Activated CD4-positive, alpha-beta T cell treated with anti-CD3 and anti-CD28 coated beads, Interleukin-2, Interleukin-4, amounts not matched to agents 100 ng/mL and 50 ng/mL, durations not matched to agents 16 hours and 8 hours (primary cell): ENCODE results near the gene MLLT10.

Source experiments
- DNase-seq: peaks from one replicate; pipeline ENCODE4 v3.0.0-alpha.2; 2020; ENCODE audit warnings: low spot score

Gene MLLT10

DNA sequence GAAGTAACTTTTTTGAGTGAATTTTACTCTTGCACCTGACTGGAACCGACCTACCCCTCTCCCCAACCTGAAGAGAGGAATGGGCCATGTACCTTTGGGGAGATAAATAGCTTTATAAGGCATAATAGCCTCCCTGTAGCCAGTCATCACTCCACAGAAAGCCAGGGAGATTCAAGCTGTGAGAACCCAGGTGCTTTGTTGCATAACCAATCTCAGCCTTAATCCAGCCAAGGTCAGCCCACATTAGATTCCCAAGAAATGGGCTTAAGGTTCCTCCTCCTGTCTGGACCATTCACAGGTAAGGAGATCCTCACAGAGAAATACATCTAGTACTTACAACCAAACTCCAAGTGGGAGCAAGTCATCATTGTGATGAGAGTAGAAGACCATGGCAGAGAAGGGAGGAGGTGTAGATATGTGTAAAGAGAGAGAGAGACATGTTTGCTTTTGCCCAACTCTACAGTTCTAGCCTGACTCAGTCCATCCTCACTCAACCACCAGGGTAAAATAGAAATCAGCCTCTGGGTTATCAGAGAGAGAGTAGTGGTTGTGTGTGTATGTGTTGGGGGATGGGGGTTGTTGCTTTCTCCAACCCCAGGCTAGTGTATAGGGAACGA is 32.2 kb upstream of the MLLT10 start:
- DNase-seq: no peak

DNA sequence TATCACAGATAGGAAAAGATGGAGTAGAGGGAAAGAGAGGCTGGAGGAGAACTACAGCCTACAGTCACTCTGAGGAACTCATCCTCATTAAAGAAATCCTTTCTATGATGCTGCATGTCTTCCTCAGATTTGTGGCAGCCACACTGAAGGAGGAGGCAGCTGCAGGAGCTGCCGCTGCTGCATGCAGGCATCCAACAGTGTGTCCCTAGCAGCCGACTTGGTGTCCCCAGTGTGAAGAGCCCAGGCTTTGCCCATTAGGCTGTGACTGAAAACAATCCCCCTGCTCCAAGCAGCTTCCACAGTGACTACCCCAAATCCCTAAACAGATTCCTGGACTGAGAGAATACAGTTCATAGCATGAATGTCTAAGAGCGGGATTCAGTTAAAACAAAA is 31.7 kb upstream of the MLLT10 start:
- DNase-seq: no peak

DNA sequence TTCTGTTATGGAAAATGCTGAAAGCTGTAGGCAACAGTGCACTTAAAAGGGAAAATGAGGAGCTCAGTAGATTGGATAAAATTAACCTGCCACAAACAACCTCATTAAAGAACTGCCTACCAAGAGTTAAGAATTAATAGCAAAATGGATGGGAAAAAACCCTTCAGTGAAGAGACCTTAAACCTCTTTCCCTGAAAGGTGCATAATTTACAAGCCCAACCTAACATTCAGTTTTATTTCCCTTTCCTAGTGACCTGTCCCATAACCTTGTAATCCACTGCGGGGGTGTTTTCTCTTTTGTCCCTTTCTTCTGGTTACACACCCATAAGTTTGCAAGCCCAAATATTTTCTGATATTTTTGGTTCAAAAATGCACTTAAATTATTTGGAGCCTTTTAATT is 30.5 kb upstream of the MLLT10 start:
- no peak for DNase-seq

DNA sequence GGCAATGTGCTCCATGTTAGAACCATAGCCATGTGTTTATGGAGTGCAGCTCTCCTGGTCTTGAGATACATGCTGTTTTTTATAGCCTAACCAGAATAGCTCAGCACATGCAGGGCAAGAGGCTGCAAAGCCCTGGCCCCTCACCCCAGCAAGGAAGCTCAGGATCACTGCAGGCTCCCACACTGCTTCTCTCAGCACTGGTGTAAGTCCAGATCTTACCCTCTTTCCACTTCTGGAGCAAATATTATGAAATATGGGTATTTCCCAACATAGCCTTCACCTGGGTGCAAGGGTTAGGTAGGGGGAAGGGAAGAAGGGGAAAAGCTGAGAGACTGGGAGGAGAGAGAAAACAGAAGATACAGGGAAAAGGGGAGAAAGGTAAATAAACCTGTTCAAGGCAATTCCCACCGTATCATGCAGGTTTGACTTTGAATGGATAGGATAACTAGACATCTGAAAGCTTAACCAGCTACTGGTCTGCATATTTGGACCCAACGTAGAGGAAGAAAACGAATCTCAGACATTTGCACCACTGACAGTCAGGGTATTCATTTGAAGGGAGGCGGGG is 28.2 kb upstream of the MLLT10 start:
- no peak for DNase-seq

DNA sequence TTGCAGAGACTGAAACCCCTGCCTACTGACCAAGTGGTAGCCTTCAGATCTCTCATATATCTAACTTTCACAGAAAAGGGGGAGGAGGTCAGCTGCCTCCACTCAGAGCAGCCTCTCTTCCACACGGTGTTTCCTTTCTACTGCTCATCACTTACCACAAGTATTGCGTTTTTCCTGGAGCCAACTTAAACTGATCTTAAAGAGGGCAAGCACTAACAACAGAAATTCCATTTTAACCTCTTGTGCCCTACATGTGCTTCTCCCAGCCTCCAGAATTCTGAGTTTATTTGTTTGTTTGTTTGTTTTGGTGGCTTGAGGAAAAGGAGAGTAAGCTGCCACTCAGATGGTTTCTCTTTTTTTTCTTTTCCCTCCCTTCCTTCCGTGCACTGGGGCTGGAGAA is 27.7 kb upstream of the MLLT10 start:
- no peak for DNase-seq

DNA sequence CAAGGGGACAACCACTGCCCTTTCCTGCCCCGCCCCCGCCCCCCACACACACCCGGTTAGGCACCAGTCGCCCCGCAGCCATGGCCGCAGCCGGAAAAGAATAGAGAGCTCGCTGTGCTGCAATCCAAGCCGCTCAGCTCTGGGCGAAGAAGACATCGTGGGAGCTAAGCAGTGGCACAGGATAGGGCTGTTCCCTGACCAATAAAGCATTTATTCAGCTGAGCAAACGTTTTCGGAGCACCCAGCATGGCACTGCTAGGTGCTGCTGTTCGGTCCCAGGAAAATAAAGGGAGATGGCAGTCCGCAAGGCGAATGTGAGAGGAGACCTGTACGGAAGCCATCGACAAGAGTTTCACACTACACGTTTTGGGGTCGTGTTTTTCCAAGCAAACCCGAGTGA is 26.9 kb upstream of the MLLT10 start:
- DNase-seq: no peak

DNA sequence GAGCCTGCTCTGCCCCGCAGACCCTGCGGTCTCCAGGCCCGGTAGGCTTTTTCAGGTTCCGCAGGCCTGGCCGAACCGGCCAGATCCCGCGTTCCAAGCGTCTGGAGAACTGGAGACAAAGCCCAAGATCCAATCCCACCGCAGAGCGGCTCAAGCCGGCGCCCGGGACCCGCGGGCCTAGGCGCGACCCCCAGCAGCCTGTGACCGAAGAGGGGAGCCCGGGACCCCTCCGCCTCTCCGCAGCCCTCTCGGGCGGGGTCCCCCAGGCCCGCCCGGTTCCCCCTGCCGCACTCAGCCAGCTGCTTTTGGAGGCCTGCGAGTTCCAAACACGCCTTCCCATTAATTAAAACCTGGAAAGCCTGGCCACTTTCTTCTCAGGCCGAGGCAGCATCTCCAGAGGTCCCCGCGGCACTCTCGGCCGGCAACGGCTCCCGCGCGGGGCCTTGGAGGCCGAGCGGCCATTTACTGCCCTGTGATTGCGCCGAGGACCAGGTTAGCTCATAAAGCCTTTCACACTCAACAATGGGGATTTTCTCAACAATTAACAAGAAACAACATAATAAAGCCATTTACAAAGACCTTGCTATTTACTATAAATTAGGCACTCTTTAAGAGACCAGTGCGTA is 25.2 kb upstream of the MLLT10 start:
- DNase-seq: no peak

DNA sequence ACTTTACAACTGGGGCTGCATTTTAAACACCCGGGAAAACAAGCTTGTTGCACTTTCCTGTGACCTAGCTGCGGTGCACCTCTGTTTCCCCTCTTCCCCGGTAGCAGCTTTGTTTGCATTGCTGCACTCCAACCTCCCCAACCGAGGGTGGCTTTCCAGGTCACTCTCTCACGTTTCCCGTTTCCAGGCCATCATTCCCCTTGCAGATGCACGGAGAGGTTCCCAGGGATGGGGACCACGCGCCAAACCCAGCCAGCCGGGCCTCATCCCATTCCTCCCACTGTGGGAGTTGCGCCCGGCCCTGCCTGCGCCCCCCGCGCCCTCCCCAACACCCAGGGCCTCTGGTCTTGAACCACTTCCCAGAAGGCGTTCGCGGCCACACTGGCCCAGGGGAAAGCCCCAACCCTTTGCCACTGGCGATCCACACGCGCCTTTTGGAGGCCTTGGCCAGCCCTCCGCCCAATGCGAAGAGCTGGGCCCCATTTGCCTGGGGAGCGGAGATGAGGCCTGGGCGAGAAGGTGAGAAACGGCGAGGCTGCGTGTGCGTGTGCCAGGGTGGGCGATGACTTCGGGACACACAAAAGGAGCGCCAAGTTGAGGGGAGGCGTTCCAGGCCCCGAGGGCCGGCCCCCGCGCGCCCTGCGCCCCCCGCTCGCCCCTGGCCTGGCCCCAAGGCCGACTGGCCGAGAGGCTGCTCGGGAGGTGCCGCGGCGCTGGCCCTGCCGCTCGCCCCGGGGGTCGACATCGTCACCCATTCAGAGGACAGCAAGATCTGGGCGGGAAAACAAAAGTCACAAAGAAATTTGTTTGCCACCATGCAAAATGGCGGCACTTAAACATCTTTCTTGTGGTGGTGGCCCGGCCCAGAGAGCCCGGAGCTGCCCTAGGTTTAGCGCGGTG is 24.4 kb upstream of the MLLT10 start:
- no peak for DNase-seq

DNA sequence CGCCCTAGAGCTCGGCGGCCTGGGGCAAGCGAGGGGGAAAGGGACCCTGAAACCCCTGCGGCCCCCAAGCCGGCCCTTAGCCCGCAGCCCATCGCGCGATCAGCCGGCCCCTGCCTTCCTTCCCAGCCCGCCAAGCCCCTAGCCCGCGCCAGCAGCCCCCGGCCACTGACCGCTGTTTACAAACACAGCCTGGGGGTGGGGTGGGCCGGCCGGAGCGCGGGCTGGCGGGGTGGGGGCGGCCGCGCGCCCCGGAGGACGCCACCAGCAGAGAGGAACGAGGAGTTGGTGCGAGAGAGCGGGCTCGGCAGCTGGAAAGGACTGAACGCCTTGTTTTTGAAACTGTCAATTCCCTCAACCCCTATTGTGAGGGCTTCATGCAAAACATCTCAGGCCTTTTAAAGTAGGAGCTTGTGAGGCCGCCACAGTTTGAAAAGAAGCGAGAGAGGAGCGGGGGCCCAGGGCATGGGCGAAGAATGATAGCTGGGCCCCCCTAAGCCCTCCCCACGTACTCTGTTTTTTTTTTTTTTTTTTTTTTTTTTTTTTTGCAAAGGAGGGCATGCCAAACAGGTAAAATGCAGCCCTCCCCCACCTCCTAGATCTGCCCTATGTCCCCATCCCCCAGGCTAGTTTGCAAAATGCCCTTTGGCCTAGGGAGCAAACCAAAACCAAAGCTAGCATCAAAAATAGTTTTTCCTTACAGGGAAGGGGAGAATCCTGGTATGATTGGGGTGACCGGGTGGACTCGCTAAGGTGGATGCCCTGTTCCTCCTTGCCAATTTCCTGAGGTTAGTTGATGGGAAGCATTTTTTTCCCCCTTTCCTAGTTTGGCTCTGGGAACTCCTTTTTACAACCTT is 23.6 kb upstream of the MLLT10 start:
- DNase-seq: no peak

DNA sequence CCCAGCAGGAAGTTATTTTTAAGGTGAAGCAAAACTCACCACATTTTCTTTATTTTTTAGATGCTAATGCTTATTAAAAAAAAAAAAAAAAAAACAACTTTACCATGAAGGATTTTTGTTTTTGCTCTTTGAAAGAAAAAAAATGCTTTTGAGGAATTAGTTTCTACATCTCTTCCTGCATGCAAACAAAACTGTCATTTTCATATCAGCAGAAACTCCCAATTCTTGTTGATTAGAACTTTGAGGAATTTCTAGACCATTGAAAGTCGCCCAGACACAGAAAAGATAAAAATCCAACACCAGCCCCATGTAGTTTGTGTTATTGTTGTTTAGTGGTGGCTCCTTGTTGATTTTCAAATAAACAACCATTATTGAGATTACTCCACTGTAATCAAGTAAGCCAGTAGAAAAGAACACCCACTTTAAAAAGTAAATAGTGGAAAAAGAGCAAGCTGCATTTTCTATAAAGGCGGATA is 22.9 kb upstream of the MLLT10 start:
- DNase-seq: no peak

DNA sequence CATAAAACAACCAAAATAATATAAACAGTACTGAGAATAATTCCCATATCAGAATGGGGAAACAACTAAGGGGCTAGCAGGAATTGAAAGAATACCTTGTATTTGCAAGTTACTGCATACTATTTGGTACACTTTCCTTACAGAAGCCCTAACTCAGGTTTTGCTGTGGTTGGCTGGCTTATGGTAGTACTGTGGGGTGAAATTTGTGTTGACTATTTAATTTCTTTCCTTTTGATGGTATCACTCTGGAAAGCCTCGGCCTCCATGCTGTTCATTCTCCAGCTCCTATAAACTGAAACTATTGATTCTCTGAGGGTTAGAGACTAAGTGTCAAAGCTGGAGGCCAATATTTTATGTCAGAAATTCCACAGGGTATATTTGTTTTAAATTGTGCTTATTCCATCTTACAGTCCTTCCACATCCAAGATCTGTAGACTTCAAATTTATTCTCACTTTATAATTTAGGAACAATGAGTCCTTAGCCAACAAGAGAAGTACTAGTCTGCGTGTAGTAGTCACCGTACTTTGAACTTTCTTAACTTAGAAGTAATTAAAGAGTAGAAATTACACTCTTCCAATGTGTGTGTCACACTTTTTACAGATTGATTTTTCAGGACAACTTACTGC is 22.0 kb upstream of the MLLT10 start:
- no peak for DNase-seq

DNA sequence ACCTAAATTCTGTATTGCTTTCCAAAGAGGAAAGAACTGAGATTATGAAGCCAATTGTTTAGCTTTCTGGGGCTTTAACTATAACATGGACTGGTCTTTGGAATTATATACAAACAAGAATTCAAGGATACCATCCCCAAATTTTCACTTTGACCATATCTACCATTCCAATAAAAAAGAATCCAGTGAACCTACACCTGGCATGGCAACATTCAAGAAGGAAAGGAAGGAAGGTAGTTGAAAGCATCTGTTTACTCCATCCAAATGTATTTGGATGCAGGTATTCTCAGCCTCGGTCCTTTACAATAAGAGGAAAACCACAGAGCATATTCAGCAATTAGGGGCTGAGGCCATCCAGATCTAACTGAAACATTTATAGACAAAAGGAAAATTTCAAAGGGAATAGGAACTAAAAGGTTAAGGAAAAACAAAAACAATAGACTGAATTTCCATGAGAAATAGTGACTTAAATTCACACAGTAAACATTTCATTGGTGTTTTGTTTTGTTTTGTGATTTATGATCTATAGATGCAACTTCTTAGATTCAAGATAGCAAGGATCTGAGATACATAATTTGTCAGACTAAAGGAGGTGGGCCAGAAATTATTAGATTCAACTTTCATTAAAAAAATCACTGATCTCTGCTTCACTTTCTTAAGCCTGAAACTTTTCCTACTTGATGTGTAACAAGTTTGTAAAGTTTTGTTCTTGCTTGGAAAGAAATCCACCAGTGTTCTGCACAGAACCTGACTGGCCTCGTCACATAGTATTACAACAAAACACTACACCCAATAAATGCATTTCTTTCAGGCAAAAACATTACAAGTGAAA is 21.2 kb upstream of the MLLT10 start:
- DNase-seq: no peak

DNA sequence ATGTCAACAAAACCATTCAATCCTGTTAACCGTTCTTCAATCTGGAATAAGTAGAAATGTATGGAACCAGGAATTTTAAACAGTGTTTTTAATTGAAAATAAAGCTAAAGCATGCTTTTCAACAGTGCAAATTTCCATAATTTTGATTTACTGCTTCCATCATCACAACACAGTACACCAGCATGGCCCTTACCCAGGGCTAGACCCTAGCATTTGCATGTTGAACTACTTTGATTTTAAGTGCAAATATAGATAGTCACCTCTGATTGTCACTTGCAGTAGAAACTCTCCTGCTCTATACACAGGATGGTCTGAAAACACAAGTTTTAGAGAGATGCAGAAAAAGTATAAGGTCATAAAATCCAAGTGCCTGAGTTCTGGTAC is 20.6 kb upstream of the MLLT10 start:
- no peak for DNase-seq

DNA sequence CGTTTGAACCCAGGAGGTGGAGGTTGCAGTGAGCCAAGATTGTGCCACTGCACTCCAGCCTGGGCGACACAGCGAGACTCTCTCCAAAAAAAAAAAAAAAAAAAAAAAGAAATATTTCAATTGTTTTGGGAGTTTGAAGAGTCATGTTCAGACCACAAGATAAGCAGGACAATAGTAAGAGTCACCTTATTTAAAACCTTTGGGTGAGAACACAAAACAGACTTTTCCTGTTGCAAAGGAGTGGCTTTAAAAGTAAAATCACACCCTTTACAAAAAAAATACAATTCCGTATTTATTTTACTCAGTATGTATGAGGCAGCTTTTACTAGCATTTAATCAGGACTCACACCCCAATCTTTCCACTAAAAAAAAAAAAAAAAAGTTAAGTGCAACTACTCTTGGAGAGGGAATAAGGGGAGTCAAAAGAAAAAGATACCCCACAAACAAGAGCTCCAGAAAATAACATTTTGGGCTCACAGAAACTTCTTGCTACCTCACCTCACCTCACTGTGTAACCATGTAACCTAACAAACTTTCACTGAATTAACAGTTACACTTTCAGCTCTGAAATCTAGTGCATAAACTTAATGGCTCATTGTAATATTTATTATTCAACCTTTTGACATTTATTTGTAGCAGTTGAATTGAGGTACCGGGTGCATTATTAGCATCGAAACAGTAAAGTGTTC is 19.8 kb upstream of the MLLT10 start:
- no peak for DNase-seq

DNA sequence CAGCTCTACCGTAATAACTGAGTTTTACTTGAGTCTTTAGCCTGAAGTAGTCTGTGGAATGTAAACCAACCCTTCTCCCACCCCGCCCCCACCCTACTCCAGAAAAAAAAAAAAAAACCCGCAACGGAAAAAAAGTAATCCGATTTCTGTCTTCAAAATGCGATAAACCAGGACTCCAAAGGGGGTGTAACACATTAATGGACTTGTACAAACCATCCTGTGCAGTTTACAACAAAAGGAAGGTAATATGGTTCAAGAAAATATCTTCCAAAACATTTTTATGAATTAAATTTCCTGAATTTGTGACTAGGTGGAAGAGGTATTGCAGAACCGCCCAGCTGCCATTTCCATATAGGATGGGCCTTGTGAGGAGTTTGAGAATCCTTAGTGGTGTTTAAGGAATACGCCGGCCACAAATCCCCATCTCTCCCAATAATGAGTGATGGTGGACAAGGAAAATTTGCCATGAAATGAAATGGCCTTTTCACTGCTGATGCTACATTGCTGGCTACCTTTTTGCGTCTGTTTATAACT is 19.1 kb upstream of the MLLT10 start:
- no peak for DNase-seq

DNA sequence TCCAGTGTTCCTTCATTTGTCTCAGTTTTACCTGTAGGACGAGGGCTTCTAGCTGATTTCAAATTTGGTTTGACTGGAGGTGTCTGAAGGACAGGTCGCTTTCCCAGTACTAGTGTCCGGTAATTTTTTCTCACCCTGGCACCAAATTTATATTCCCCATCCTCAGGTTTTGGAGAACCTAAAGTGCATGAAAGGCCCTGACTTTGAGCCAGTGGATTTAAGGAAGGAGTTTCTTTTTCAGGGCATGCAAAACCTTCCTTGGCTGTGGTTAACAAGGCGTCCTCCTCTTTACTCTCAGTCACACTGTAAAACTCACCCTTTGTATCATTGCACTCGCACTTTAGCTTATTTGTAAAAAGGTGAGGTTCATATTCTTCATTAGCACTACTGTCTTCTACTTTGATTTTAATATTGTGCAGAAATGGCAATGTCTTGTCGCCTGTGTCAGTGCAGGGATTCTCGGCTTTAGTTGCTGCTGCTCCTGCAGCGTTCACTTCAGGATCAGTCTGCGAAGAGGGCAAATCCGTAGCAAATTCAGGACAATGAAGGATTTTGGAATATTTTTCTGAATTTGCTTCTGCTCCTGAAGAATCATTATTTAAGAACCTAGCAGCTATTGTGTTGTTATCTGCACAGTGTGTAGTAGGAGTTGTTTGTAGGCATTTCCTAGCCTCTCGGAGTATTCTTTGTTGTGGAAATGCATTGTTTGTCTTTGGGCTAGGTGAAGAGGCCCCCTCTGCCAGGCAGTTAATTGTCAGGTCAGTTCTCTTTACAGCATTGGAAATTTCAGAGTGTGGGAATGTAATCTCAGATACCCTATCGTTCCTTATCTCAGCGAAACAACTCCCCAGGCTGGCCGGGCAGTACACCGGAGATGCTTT is 18.4 kb upstream of the MLLT10 start:
- DNase-seq: no peak

DNA sequence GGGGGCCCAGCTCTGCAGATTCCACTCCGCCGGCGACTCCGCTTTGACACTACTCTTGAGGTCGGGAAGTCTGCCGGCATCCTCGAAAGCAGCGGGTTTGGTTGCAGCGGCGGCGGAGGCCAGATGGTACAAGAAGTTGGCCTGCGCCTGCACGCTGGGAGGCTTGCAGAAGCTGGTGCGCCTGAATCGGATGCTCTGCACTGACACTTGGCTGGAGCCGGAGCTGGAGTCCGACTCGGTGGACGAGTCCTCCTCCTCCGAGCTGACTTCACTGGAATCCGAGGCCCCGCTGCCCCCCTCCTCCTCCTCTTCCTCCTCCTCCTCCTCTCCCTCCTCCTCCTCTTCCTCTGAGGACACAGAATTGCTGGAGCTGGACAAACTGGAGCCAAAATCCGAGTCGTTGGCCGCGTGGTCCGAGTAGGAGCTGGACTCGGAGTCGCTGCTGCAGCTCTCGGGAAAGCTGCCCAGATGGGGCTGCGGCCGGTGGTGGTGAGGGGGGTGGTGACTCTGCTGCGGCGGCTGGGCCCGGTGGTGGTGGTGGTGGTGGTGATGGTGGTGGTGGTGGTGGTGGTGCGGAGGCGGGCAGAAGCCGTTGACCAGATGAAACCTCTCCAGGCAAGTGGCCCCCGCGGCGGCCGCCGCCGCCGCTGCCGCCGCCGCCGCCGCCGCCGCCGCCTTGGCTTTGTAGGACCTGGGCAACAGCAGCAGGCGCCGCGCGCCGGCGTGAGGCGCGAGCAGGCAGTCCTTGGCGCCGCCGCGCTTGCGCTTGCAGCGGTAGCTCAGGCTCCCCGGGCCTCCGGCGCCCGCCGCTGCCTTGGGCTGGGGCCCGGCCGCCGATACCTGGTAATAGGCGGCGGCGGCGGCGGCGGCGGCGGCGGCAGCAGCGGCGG is 17.5 kb upstream of the MLLT10 start:
- peak; percentile 44 for DNase-seq
